Stimulated activated CD4-positive, alpha-beta T cell treated with anti-CD3 and anti-CD28 coated beads, Interleukin-1b, Interleukin-23, amount 100 ng/mL, for 4 hours (primary cell): ENCODE data around the gene BTBD9.
A peak's percentile ranks its signal among the peaks of the same experiment; 100 is the strongest.

Source experiments
- DNase-seq, 2 donors: peaks; one replicate each; pipeline ENCODE4 v3.0.0-alpha.2; 2020; ENCODE audit warnings: low read depth in 2 of 2

BTBD9 gene

DNA sequence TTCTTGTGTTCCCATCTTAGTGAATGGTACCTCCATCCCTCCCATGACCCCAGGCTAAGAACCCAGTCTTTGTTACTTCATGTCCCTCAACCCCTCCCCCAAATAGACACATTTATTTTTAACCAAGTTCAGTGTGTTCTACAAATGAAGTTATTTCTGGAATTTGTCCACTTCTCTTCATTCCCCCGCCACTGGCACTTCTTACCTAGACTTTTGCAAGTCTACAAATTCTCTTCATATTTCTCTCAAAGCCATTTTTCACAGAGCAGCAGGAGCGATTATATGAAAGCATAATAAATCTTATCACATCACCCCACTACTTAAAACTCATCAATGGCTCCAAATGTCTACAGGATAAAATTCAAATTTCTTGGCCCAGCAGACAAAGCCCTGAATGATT is 131.4 kb downstream of the BTBD9 start:
- no peak for DNase-seq

DNA sequence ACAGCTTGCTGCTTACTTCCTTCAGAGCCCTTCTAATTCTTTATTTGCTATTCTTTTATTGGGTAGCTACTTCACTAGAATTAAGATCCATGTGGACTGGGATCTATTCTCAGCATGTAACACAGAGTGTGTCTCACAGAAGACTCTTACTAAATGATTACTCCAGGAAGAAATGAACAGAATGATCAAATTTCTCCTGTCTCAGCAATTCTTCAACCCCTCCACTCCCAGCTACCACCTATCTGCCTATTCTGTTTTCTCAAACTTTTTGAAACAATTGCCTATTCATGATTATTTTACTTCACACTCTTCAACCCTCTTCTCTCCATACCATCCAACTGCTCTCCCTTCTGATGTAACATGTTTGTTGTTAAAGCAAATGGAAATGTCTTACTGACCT is 132.6 kb downstream of the BTBD9 start:
- no peak for DNase-seq

GRCh38 chr6:38505826-38506225 is 133.9 kb downstream of the BTBD9 start:
- DNase-seq: no peak

DNA sequence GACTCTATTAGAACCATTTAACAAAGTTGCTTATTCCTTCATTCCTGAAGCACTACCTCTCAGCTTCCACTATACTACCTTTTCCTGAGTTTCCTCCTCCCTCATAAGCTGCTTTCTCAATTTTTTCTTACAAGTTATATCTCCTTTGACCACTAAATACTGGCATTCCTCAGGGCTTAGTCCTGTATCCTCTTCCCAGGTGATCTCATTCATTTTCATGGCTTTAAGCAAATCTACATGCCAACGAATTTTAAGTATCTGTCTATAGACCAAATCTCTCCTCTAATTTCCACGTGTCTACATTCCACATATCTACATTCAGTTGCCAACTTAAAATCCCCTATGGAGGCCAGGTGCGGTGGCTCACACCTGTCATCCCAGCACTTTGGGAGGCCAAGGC is 134.7 kb downstream of the BTBD9 start:
- no peak for DNase-seq

DNA sequence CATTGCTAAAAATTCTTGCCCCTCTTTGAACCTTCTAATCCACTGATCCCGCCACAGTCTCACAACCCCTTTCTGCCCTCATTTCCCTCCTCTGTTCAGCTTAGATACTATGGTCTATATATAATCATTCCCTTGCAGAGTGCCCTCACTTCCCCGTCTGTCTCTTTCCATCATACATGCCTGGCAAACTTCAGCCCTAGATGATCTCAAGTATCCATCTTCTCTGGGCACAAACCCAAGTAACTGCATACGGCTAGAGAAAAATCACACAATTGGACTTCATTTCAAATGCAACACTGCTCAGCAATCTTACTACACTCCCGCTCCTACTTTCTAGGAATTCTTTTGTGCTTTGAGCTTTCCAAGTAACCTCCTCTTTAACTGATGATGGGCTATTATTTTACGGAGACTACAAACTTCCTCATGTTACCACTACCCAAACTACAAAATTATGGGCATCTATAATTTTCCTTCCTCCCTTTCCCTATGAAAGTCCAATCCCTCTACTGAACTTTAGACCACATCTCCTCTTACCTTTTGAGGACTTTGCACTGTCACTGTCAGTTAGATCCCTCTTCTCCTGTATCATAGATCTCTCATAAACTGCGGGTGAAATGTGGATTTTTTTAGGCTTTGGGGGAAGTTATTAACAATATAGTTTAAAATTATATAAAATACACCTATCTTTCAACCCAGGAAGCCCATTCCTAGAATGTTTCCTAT is 135.6 kb downstream of the BTBD9 start:
- no peak for DNase-seq

DNA sequence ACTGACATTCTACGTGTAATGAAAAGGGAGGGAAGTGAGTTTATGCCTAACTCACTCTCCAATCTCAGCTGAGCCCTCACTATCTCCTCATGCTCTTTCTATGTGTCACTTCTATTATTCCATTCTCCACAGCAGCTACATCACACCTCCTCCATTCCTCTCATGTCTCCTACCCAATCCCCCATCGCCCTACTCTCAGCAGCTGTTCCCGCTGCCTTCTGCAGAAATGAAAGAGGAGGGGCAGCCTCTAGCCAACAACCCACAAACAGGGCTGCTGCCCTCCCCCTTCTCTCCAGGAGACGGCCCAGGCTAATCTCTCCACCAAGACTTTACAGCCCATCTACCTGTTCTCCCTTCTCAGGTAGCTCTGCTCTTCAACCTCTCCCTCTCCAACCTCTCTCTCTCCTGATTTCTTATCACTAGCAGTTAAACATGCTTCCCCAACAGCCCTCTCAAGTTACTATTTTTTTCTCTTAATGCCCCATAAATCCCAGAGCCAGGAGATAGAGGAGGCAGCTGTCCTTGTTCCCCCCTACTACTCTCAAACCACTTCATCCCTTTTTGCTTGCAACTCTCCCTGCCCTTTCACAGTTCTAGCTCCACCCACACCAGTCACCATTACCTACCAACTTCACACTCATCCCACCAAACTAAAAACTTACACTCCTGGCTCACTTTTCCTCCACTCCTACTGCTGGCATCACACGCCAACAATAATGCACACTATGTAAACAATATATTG is 136.5 kb downstream of the BTBD9 start:
- DNase-seq: no peak

DNA sequence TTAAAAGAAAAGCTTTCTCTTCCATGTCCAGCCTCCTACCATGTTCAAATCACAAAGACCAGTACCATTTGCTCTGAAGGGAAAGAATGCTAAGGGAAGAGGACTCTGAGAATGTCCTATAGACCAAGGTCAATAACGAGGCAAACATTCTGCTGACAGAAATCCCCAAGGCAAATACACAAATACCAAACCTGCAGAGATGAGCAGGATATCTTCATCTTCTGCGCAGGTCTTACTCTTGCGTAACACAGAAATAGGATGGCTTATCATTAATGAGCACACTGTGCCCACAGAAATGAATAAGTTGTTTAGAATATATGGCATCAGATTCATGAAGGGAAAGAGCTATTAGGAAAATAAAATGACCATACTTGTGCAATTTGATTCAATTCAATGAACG is 137.3 kb downstream of the BTBD9 start:
- DNase-seq: no peak

- no peak for DNase-seq
Measured at GRCh38 chr6:38501931-38502330, 137.8 kb downstream of the BTBD9 start.

DNA sequence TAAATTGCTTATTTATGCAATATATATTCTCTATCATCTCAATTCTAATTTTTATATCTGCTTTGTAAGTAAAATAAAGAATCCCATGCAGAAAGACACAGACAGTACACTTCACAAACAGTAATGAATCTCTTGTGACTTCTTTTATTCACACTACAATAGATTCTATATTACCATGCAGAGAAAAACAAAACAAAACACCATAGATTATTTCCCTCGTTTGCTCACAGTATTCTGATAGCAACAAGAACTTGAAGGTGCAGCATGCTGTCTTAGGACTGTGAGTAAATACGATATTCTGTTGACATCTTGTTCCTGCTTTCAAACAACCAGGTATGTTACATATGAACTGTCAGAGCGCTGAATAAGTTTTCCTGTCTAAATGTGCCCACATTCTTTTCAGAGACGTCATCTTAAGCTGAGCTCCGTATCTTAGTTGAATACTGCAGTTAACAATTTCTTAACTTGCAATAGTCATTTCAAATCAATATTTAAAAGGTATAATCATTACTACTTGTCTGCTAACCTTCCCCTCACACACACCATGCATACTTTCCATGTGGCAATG is 140.1 kb downstream of the BTBD9 start:
- no peak for DNase-seq

DNA sequence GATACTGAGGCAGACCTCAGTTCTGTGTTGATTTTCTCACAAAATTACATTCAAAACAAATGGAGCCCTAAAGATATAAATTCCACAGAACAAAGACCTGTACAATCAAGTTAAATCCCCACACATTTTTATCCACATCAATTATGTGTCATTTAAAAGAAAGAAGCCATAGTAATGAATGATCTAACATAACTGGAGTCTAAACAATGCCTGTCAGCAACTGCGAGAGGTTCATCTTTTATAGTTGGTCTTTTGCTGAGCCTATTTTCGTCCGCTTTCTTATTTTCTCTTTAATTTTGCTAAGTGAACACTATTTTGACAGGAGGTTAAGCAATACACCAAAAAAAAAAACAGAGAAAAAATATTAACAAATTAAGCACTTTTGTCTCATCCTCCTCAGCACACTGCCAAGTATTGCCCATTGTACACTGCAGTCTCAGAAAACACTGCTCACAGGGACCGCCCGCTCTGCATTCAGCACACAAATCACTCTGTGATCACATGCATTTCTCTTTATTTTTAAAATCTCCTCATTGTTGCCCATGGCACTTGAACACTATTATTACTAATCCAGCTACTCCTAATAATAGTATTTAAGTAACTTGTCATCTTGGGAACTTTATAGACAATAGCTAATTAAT is 140.8 kb downstream of the BTBD9 start:
- no peak for DNase-seq

DNA sequence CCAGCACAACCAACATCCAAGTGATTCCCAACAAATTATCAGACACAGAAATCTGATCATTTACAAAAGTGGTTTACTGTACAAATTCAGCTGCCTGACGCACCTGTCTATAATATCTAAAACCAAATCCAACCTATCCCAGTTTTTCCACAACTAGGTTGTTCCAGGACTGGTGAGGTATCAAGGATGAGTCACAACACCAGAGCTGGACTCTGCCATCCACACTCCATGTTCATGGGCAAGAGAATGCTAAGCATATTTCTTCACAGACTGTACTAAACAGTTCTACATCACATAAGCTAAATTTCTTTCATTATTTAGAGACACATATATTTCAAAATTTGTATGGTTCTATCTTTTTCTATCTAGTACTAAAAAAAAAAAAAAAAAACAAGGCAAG is 141.6 kb downstream of the BTBD9 start:
- no peak for DNase-seq

- no peak for DNase-seq
Measured at GRCh38 chr6:38497546-38497945, 142.2 kb downstream of the BTBD9 start.

- no peak for DNase-seq
Measured at GRCh38 chr6:38495922-38496635, 143.7 kb downstream of the BTBD9 start.

GRCh38 chr6:38495518-38495917 is 144.2 kb downstream of the BTBD9 start:
- no peak for DNase-seq

DNA sequence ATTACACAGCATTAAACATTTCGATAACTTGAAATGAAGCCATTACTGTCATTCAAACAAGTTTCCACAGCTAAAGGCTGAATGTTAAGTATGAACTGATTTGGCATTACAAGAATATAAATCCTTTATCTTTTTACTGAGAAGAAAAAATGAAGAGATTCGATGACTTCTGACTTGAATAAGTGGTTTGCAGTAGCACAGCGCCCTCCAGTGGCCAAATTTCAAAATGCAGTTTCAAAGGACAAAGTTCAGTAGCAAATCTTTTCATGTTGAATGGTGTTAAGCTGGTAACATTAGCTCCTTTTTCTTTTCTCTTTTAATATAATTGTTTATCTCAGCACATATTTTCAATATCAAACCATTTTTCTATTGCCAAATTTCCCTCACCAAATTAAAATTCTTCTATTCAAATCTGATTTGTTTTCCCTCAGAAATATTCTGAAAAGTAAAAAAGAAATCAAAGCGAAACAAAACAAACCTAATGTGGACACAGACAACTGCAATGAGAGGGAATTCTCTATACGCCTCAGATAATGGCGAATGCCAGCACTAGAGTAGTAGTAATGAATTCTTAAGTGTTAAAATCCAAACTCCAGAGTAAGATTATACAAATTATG is 145.7 kb downstream of the BTBD9 start:
- peak; percentile 63 to 79 for DNase-seq

- no peak for DNase-seq
Measured at GRCh38 chr6:38492031-38492430, 147.7 kb downstream of the BTBD9 start.

DNA sequence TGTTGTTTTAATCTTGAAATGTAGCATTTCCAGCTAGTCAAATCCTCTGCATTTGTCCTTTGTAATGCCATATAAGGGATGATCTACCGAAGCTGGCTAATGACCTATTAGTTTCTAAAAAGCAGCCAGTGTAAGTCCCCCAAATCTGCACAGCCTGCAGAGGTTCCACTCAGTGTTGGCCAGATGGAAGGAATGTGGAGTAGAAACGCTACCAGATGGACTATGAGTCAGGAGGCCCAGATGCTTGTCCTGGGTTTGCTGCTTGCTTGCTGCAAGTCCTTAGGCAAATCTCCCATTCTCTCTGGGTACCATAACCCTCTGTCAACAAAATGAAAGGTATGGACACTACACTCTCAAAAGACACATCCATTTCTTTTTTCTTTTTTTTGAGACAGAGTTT is 149.8 kb downstream of the BTBD9 start:
- no peak for DNase-seq

DNA sequence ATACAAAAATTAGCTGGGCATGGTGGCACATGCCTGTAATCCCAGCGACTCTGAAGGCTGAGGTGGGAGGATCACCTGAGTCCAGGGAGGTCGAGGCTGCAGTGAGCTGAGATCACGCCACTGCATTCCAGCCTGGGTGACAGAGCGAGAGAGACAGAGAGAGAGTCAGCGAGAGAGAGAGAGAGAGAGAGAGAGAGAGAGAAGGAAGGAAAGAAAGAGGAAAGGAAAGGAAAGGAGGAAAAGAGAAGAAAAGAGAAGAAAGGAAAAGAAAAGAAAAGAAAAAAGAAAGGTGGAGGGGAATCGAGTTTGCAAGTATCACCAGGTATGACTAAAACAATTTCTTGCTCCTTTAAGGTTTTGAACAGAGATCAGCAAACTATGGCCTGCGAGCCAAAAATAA is 152.3 kb downstream of the BTBD9 start:
- DNase-seq: no peak

DNA sequence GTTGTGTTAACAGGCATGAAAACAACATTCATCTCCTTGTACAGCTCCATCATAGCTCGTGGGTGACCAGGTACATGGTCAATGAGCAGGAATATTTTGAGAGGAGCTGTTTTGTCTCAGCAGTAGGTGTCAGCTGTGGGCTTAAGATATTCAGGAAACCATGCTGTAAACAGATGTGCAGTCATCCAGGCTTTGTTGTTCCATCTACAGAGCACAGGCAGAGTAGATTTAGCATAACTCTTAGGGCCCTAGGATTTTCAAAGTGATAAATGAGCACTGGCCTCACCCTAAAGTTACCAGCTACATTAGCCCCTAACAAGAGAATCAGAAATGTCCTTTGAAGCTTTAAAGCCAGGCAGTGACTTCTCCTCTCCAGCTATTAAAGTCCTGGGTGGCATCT is 154.2 kb downstream of the BTBD9 start:
- DNase-seq: no peak

DNA sequence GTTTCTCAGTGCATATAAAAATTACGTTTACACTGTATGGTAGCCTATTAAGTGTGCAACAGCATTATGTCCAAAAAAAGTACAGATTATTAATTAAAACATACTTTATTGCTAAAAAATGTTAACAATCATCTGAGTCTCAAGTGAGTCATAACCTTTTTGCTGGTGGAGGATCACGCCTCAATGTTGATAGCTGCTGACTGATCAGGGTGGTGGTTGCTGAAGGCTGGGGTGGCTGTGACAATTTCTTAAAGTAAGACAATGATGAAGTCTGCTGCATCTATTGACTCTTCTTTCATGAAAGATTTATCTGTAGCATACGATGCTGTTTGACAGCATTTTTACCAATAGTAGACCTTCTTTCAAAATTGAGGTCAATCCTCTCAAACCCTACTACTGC is 155.1 kb downstream of the BTBD9 start:
- DNase-seq: no peak

GRCh38 chr6:38483526-38483925 is 156.2 kb downstream of the BTBD9 start:
- no peak for DNase-seq

DNA sequence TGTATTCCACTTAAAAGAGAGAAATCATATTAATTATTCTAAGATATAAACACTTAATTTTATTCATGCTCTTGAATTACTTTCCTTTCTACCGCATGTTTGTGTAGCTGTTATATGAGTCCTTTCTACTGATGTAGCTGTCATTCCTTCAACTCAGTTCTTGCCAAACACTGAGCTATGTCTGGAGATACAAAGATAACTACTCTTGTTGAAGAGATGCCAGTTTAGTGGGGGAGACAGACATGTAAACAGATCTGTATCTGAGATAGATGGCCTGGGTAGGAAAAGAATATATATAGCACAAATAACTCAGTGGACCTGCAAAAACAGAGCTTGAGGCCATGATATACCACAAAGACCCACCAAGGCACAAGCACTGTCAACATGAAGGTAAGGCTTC is 157.3 kb downstream of the BTBD9 start:
- no peak for DNase-seq
